SK-N-SH (cell line): ENCODE measurements around the gene CTTN. TPM values are rescaled to one million over a fixed set of nuclear protein-coding genes. Genes with fewer than 3 reads are reported as not detected.

Source experiments
- CTCF ChIA-PET: fragments of 300-600, 350-600 bp; formaldehyde crosslinking; extraction: SDS; loops from one replicate; lab custom pipeline; 2021; lab: Yijun Ruan, JAX
- POLR2A ChIA-PET: fragments of 350-600 bp; sonication (Branson Sonifier 250); formaldehyde crosslinking; extraction: SDS; loops from one replicate; lab custom pipeline; 2020; ENCODE audit warnings: antibody characterized with exemption, inconsistent platforms; lab: Yijun Ruan, JAX
- DNase-seq: peaks from one replicate; pipeline ENCODE4 v3.0.0; 2012
- H2AFZ ChIP-seq: fragments of 200-600 bp; sonication (generic); 2 replicates; pipeline ENCODE4 v1.8.1; 2016; ENCODE audit warnings: antibody characterized with exemption, mild to moderate bottlenecking, low read depth
- H3F3A ChIP-seq: fragments of 200-600 bp; sonication (generic); replicated peaks from 2 replicates; pipeline ENCODE3; 2016; ENCODE audit warnings: antibody characterized with exemption, mild to moderate bottlenecking; ENCODE audit not compliant: insufficient read depth
- H3K27ac ChIP-seq, 2 experiments: fragments of 200-500 bp in 1 of 2; fragments of 200-600 bp in 1 of 2; sonication (Bioruptor generic) in 1 of 2; sonication (generic), shearing (Covaris generic) in 1 of 2; 2 replicates each; pipeline versions ENCODE4 v1.5.1 to v1.6.1; 2014 to 2016; ENCODE audit warnings: low read depth in 2 of 2, inconsistent platforms in 1 of 2, low read length in 1 of 2, mild to moderate bottlenecking in 1 of 2, mixed read lengths in 1 of 2
- H3K27me3 ChIP-seq: fragments of 200-600 bp; sonication (generic), shearing (Covaris generic); 2 replicates; pipeline ENCODE4 v1.6.1; 2016; ENCODE audit warnings: mixed run types; ENCODE audit not compliant: insufficient read depth
- H3K36me3 ChIP-seq, 2 experiments: fragments of 200-500 bp in 1 of 2; fragments of 200-600 bp in 1 of 2; sonication (Bioruptor generic) in 1 of 2; sonication (generic) in 1 of 2; replicated peaks in 1 of 2; 2 replicates each; pipeline versions ENCODE3 to v1.5.1; 2014 to 2016; ENCODE audit warnings: low read length in 1 of 2, mild to moderate bottlenecking in 1 of 2; ENCODE audit not compliant: insufficient read depth in 2 of 2, control insufficient read depth in 1 of 2
- H3K4me1 ChIP-seq, 2 experiments: fragments of 200-500 bp in 1 of 2; fragments of 200-600 bp in 1 of 2; sonication (Bioruptor generic) in 1 of 2; sonication (generic), shearing (Covaris generic) in 1 of 2; 2 replicates each; pipeline versions ENCODE4 v1.5.1 to v1.6.1; 2014 to 2016; ENCODE audit warnings: low read depth in 1 of 2, low read length in 1 of 2, mixed run types in 1 of 2; ENCODE audit not compliant: insufficient read depth in 2 of 2, control insufficient read depth in 1 of 2
- H3K4me2 ChIP-seq: fragments of 200-600 bp; sonication (generic), shearing (Covaris generic); 2 replicates; pipeline ENCODE4 v1.6.1; 2017; ENCODE audit warnings: mixed run types
- H3K4me3 ChIP-seq, 2 experiments: fragments of 200-500 bp in 1 of 2; fragments of 200-600 bp in 1 of 2; sonication (Bioruptor generic) in 1 of 2; sonication (generic), shearing (Covaris generic) in 1 of 2; 2 replicates each; pipeline versions ENCODE4 v1.5.1 to v1.8.1; 2014 to 2016; ENCODE audit warnings: low read depth in 2 of 2, inconsistent platforms in 1 of 2, low read length in 1 of 2, mild to moderate bottlenecking in 1 of 2, mixed read lengths in 1 of 2, moderate library complexity in 1 of 2
- H3K79me2 ChIP-seq: fragments of 200-600 bp; sonication (generic); 2 replicates; pipeline ENCODE4 v1.8.1; 2017; ENCODE audit warnings: mild to moderate bottlenecking; ENCODE audit not compliant: insufficient read depth
- H3K9ac ChIP-seq: fragments of 200-600 bp; sonication (generic); 2 replicates; pipeline ENCODE4 v1.6.1; 2017; ENCODE audit warnings: mixed run types
- H3K9me2 ChIP-seq: fragments of 200-600 bp; sonication (generic); 2 replicates; pipeline ENCODE4 v1.6.1; 2017; ENCODE audit warnings: mixed run types
- H3K9me3 ChIP-seq: fragments of 200-600 bp; sonication (generic); 2 replicates; pipeline ENCODE4 v1.6.1; 2017; ENCODE audit warnings: mixed run types, mild to moderate bottlenecking, moderate library complexity
- H4K20me1 ChIP-seq: fragments of 200-600 bp; sonication (generic); 2 replicates; pipeline ENCODE4 v1.6.1; 2017; ENCODE audit warnings: mild to moderate bottlenecking, mixed run types; ENCODE audit not compliant: insufficient read depth
- ELF1 ChIP-seq: IDR thresholded peaks from 2 replicates; pipeline ENCODE4 v1.4.0; 2012
- GABPA ChIP-seq: IDR thresholded peaks from 2 replicates; pipeline ENCODE4 v1.4.0; 2012; ENCODE audit warnings: low read depth, mild to moderate bottlenecking
- MEF2A ChIP-seq: IDR thresholded peaks from 2 replicates; pipeline ENCODE4 v1.4.0; 2012; ENCODE audit warnings: low read depth, borderline replicate concordance
- RCOR1 ChIP-seq: fragments of 150-350 bp; IDR thresholded peaks from 2 replicates; pipeline ENCODE4 v1.6.1; 2017; ENCODE audit warnings: antibody characterized with exemption, low read length
- RFX5 ChIP-seq: IDR thresholded peaks from 2 replicates; pipeline ENCODE4 v1.6.1; 2012; ENCODE audit warnings: mild to moderate bottlenecking, improper control_type of control experiment, low read length
- SMC3 ChIP-seq: IDR thresholded peaks from 2 replicates; pipeline ENCODE4 v1.6.1; 2012; ENCODE audit warnings: low read depth, low read length, improper control_type of control experiment
- TAF1 ChIP-seq: IDR thresholded peaks from 2 replicates; pipeline ENCODE4 v1.6.1; 2012; ENCODE audit warnings: low read depth, mild to moderate bottlenecking, low read length, moderate library complexity, borderline replicate concordance
- USF1 ChIP-seq: IDR thresholded peaks from 2 replicates; pipeline ENCODE4 v1.4.0; 2012; ENCODE audit warnings: low read depth, borderline replicate concordance
- WGBS: methylation state at CpG from one replicate; pipeline ENCODE4 v1.1.6; 2017; ENCODE audit warnings: low lambda C conversion rate; 5-methylcytosine and 5-hydroxymethylcytosine counted together
- polyA plus RNA-seq, 3 experiments: library from polyadenylated mRNA; depleted of rRNA; stranded (reverse); fragments of >200 nt; gene quantifications; 2 replicates each; pipeline ENCODE4 v1.2.3, GENCODE V29; 2012
- TF ChIP-seq, protein P1 (sequence below): IDR thresholded peaks from 2 replicates; pipeline ENCODE4; 2012
- TF ChIP-seq, protein P2 (sequence below): IDR thresholded peaks from 2 replicates; pipeline ENCODE4 v1.6.1; 2012; ENCODE audit warnings: mild to moderate bottlenecking, low read depth, low read length, moderate library complexity
- TF ChIP-seq, protein P3 (sequence below): fragments of 200-600 bp; sonication (generic); IDR thresholded peaks from 2 replicates; pipeline ENCODE4 v1.6.1; 2017; ENCODE audit warnings: antibody characterized with exemption, mild to moderate bottlenecking, moderate library complexity

CTTN gene
- polyA plus RNA-seq, 1 of the 3 experiments (the other 2 are of a cell fraction): 243 TPM

- no peaks in the 10 kb centered on the region for H3K79me2 ChIP-seq
- 75% methylated on average over 7 of the region's 7 CpGs for WGBS
- CTCF ChIA-PET: no interaction called here
- H3F3A ChIP-seq: no peaks in the 10 kb centered on the region
- no peaks in the 10 kb centered on the region for H3K9me2 ChIP-seq
- no peak overlapping the region for H3K4me3 ChIP-seq
- no peak overlapping the region for H3K4me2 ChIP-seq
- H3K9me3 ChIP-seq: peaks cover 7% of the 10 kb centered on the region; the same call in 1 of the 2 replicates
- POLR2A ChIA-PET: no interaction called here
- no peaks in the 10 kb centered on the region for H3K36me3 ChIP-seq
- no peak overlapping the region for H2AFZ ChIP-seq
- no peaks in the 10 kb centered on the region for H3K27me3 ChIP-seq
- no peaks in the 10 kb centered on the region for H3K4me1 ChIP-seq
- TF ChIP-seq, protein P1, sequence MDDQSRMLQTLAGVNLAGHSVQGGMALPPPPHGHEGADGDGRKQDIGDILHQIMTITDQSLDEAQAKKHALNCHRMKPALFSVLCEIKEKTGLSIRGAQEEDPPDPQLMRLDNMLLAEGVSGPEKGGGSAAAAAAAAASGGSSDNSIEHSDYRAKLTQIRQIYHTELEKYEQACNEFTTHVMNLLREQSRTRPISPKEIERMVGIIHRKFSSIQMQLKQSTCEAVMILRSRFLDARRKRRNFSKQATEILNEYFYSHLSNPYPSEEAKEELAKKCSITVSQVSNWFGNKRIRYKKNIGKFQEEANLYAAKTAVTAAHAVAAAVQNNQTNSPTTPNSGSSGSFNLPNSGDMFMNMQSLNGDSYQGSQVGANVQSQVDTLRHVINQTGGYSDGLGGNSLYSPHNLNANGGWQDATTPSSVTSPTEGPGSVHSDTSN: no peak
- TF ChIP-seq RCOR1 (no peak), GABPA (no peak), TAF1 (no peak), ELF1 (no peak), MEF2A (no peak), SMC3 (no peak), RFX5 (no peak), USF1 (no peak)
- TF ChIP-seq, protein P2, sequence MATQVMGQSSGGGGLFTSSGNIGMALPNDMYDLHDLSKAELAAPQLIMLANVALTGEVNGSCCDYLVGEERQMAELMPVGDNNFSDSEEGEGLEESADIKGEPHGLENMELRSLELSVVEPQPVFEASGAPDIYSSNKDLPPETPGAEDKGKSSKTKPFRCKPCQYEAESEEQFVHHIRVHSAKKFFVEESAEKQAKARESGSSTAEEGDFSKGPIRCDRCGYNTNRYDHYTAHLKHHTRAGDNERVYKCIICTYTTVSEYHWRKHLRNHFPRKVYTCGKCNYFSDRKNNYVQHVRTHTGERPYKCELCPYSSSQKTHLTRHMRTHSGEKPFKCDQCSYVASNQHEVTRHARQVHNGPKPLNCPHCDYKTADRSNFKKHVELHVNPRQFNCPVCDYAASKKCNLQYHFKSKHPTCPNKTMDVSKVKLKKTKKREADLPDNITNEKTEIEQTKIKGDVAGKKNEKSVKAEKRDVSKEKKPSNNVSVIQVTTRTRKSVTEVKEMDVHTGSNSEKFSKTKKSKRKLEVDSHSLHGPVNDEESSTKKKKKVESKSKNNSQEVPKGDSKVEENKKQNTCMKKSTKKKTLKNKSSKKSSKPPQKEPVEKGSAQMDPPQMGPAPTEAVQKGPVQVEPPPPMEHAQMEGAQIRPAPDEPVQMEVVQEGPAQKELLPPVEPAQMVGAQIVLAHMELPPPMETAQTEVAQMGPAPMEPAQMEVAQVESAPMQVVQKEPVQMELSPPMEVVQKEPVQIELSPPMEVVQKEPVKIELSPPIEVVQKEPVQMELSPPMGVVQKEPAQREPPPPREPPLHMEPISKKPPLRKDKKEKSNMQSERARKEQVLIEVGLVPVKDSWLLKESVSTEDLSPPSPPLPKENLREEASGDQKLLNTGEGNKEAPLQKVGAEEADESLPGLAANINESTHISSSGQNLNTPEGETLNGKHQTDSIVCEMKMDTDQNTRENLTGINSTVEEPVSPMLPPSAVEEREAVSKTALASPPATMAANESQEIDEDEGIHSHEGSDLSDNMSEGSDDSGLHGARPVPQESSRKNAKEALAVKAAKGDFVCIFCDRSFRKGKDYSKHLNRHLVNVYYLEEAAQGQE: no peak
- TF ChIP-seq, protein P3, sequence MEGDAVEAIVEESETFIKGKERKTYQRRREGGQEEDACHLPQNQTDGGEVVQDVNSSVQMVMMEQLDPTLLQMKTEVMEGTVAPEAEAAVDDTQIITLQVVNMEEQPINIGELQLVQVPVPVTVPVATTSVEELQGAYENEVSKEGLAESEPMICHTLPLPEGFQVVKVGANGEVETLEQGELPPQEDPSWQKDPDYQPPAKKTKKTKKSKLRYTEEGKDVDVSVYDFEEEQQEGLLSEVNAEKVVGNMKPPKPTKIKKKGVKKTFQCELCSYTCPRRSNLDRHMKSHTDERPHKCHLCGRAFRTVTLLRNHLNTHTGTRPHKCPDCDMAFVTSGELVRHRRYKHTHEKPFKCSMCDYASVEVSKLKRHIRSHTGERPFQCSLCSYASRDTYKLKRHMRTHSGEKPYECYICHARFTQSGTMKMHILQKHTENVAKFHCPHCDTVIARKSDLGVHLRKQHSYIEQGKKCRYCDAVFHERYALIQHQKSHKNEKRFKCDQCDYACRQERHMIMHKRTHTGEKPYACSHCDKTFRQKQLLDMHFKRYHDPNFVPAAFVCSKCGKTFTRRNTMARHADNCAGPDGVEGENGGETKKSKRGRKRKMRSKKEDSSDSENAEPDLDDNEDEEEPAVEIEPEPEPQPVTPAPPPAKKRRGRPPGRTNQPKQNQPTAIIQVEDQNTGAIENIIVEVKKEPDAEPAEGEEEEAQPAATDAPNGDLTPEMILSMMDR: no peak
- TF ChIP-seq, all 33 proteins: peak for 0
- Histone ChIP-seq H3K27ac (no peak overlapping the region), H3K9ac (no peak overlapping the region), H4K20me1 (no peaks in the 10 kb centered on the region)
- no peak for DNase-seq
Measured at GRCh38 chr11:70445605-70446004, 47.3 kb downstream of the CTTN start.
